Stomach (tissue), 9 donors: ENCODE results near the gene CAB39. TPM values are rescaled to one million over a fixed set of nuclear protein-coding genes. Genes with fewer than 3 reads are reported as not detected.

Source experiments
- DNase-seq, 2 donors: peaks; one replicate each; pipeline versions ENCODE4 v3.0.0 to v3.0.0-alpha.2; 2013 to 2019
- H3K27ac ChIP-seq, 5 donors: fragments of 200-600 bp in 4 of 5; sonication (generic) in 4 of 5; one replicate each; pipeline ENCODE4 v1.5.1; 2013 to 2019; ENCODE audit warnings: mild to moderate bottlenecking in 1 of 5, moderate library complexity in 1 of 5
- H3K27me3 ChIP-seq, 3 donors: fragments of 200-600 bp; sonication (generic); one replicate each; pipeline ENCODE4 v1.5.1; 2017 to 2019; ENCODE audit warnings: mixed run types in 1 of 3
- H3K36me3 ChIP-seq, 4 donors: fragments of 200-600 bp; sonication (generic); 1 replicate in 3 of 4; 2 replicates in 1 of 4; pipeline ENCODE4 v1.5.1; 2016 to 2019
- H3K4me1 ChIP-seq, 4 donors: fragments of 200-600 bp; sonication (generic); one replicate each; pipeline ENCODE4 v1.5.1; 2016 to 2019
- H3K4me3 ChIP-seq, 4 donors: fragments of 200-600 bp; sonication (generic) in 3 of 4; one replicate each; pipeline ENCODE4 v1.5.1; 2016 to 2019; ENCODE audit warnings: mild to moderate bottlenecking in 1 of 4
- H3K9me3 ChIP-seq, 4 donors: fragments of 200-600 bp; sonication (generic); one replicate each; pipeline ENCODE4 v1.5.1; 2016 to 2019
- CTCF ChIP-seq, 7 experiments: fragments of 450-650 bp in 4 of 7; fragments of 200-600 bp in 3 of 7; sonication (generic) in 3 of 7; IDR thresholded peaks; one replicate each; pipeline ENCODE4 v1.5.1; 2016 to 2019; ENCODE audit warnings: antibody characterized with exemption in 7 of 7, control low read depth in 2 of 7, mild to moderate bottlenecking in 1 of 7
- EP300 ChIP-seq: sonication (generic); formaldehyde crosslinking; IDR thresholded peaks from one replicate; pipeline ENCODE4 v1.6.1; 2017; ENCODE audit warnings: antibody characterized with exemption
- POLR2A ChIP-seq, 4 donors: fragments of 450-650 bp; IDR thresholded peaks; one replicate each; pipeline ENCODE4 v1.6.1; 2016; ENCODE audit warnings: antibody characterized with exemption in 4 of 4, control low read depth in 2 of 4, mild to moderate bottlenecking in 1 of 4, moderate library complexity in 1 of 4
- POLR2AphosphoS5 ChIP-seq, 3 donors: sonication (generic); formaldehyde crosslinking; IDR thresholded peaks; one replicate each; pipeline ENCODE4 v1.6.1; 2016; ENCODE audit warnings: antibody characterized with exemption in 3 of 3
- WGBS, 5 donors: extraction: QIAGEN DNeasy Blood & Tissue Kit in 3 of 5; methylation state at CpG; one replicate each; pipeline versions ENCODE4 v1.1.5 to v1.1.7; 2013 to 2018; 5-methylcytosine and 5-hydroxymethylcytosine counted together
- intact Hi-C: fragments of 100-400 bp; cut with DNase I; formaldehyde crosslinking; loops from one replicate; pipeline ENCODE4 v1.15.1; 2023; ENCODE audit warnings: low total_unique reads
- polyA plus RNA-seq, 3 donors: library from polyadenylated mRNA; stranded (reverse); fragments of 200-250 nt; gene quantifications; one replicate each; pipeline ENCODE4 v1.2.3, GENCODE V29; 2013
- total RNA-seq, 5 donors: library from RNA; depleted of rRNA; stranded (reverse); fragments of >200 nt; gene quantifications; one replicate each; pipeline versions ENCODE4 v1.1.0 to v1.2.3, GENCODE V29; 2014 to 2016
- donor health status: healthy with polysubstance abuse.
- donor health status: Bipolar disorder and iron deficiency.
- donor health status: healthy.

Gene CAB39
- total and polyA plus RNA-seq, 8 donors: 21.8 to 126 (median 84.5) TPM

- Histone ChIP-seq H3K27me3 (no peaks in the 10 kb centered on the region), H3K36me3 (no peaks in the 10 kb centered on the region), H3K27ac (peak overlapping the region; percentile 96 to 100 (median 98)), H3K4me1 (peaks cover 32 to 64% (median 48%) of the 10 kb centered on the region in 4 donors), H3K4me3 (peak overlapping the region; percentile 74 to 99 (median 92)), H3K9me3 (no peaks in the 10 kb centered on the region)
- TF ChIP-seq POLR2AphosphoS5 (IDR thresholded peaks at IDR 0.05) (no peak), POLR2A (IDR thresholded peaks at IDR 0.05) (no peak)
- peak in 1 of 2 donors; percentile 69 for DNase-seq
- WGBS, 5 donors: 0 to 3% (median 1%) methylated on average over 4 of the region's 4 CpGs
- intact Hi-C loops: loop anchor here (10.0 kb wide), 1 partner anchor 91 kb away; no protein-coding TSS in a partner anchor
Measured at GRCh38 chr2:230714136-230714480, 1.5 kb downstream of the CAB39 start.

GRCh38 chr2:230715201-230715600 is 2.6 kb downstream of the CAB39 start:
- H3K27me3 ChIP-seq: no peaks in the 10 kb centered on the region
- intact Hi-C loops: loop anchor here (10.0 kb wide), 1 partner anchor 90 kb away; no protein-coding TSS in a partner anchor
- peaks cover 0 to 1% (median under 1%) of the 10 kb centered on the region in 4 donors for H3K36me3 ChIP-seq
- peak overlapping the region in 4 of 5 donors; percentile 96 to 100 (median 98) for H3K27ac ChIP-seq
- TF ChIP-seq POLR2AphosphoS5 (IDR thresholded peaks at IDR 0.05): no peak
- no peaks in the 10 kb centered on the region for H3K9me3 ChIP-seq
- H3K4me1 ChIP-seq: peaks cover 34 to 75% (median 54%) of the 10 kb centered on the region in 4 donors
- WGBS, 5 donors: 50 to 70% (median 62%) methylated on average over 3 of the region's 3 CpGs
- peak overlapping the region in 2 of 4 donors; percentile 90 to 95 for H3K4me3 ChIP-seq
- DNase-seq: no peak

GRCh38 chr2:230716588-230716987 is 3.9 kb downstream of the CAB39 start:
- DNase-seq: no peak
- Histone ChIP-seq H3K4me3 (no peak overlapping the region), H3K36me3 (peaks cover 6 to 11% (median 10%) of the 10 kb centered on the region in 4 donors), H3K9me3 (no peaks in the 10 kb centered on the region), H3K27ac (peak overlapping the region in 1 of 5 donors; percentile 99), H3K27me3 (no peaks in the 10 kb centered on the region), H3K4me1 (peaks cover 46 to 84% (median 66%) of the 10 kb centered on the region in 4 donors)
- TF ChIP-seq CTCF (IDR thresholded peaks at IDR 0.05): no peak
- TF ChIP-seq EP300: no peak
- TF ChIP-seq POLR2A (IDR thresholded peaks at IDR 0.05): no peak
- TF ChIP-seq POLR2AphosphoS5 (IDR thresholded peaks at IDR 0.05): no peak
- WGBS, 5 donors: 90 to 100% (median 96%) methylated on average over 4 of the region's 4 CpGs
- intact Hi-C loops: loop anchor here (10.0 kb wide), 1 partner anchor 88 kb away; no protein-coding TSS in a partner anchor

- Histone ChIP-seq H3K9me3 (no peaks in the 10 kb centered on the region), H3K36me3 (peaks cover 6 to 15% (median 10%) of the 10 kb centered on the region in 4 donors), H3K27ac (peak overlapping the region in 1 of 5 donors; percentile 24), H3K27me3 (no peaks in the 10 kb centered on the region), H3K4me1 (peaks cover 41 to 88% (median 65%) of the 10 kb centered on the region in 4 donors), H3K4me3 (no peak overlapping the region)
- WGBS, 5 donors: 48 to 78% (median 65%) methylated on average over 3 of the region's 3 CpGs
- intact Hi-C loops: loop anchor here (10.0 kb wide), 1 partner anchor 87 kb away; no protein-coding TSS in a partner anchor
- no peak for DNase-seq
- TF ChIP-seq EP300 (no peak), CTCF (IDR thresholded peaks at IDR 0.05) (no peak), POLR2A (IDR thresholded peaks at IDR 0.05) (no peak), POLR2AphosphoS5 (IDR thresholded peaks at IDR 0.05) (no peak)
Measured at GRCh38 chr2:230717600-230717999, 5.0 kb downstream of the CAB39 start.

GRCh38 chr2:230719340-230719739 is 6.7 kb downstream of the CAB39 start:
- Histone ChIP-seq H3K4me3 (no peak overlapping the region), H3K27me3 (no peaks in the 10 kb centered on the region), H3K4me1 (peaks cover 44 to 99% (median 72%) of the 10 kb centered on the region in 4 donors), H3K27ac (peak overlapping the region in 1 of 5 donors; percentile 26), H3K36me3 (peaks cover 6 to 26% (median 15%) of the 10 kb centered on the region in 4 donors), H3K9me3 (no peaks in the 10 kb centered on the region)
- intact Hi-C loops: loop anchor here (10.0 kb wide), 1 partner anchor 85 kb away; no protein-coding TSS in a partner anchor
- TF ChIP-seq POLR2A (IDR thresholded peaks at IDR 0.05) (no peak), CTCF (IDR thresholded peaks at IDR 0.05) (no peak), EP300 (no peak), POLR2AphosphoS5 (IDR thresholded peaks at IDR 0.05) (no peak)
- no peak for DNase-seq
- 74 to 91% (median 86%) methylated on average over 3 of the region's 3 CpGs for WGBS, 5 donors
